GM21390 (cell line): Measurements from ENCODE around the gene DCUN1D2.
A peak's percentile ranks its signal among the peaks of the same experiment; 100 is the strongest.

ENCODE experiments used
- ATAC-seq: cut with Tn5 transposase; IDR thresholded peaks from one replicate; pipeline ENCODE4 v1.9.1; 2021; ENCODE audit not compliant: unreplicated experiment

The DCUN1D2 gene

GRCh38 chr13:113520571-113520970, 30.1 kb upstream of the DCUN1D2 start:
- no peak for ATAC-seq

DNA sequence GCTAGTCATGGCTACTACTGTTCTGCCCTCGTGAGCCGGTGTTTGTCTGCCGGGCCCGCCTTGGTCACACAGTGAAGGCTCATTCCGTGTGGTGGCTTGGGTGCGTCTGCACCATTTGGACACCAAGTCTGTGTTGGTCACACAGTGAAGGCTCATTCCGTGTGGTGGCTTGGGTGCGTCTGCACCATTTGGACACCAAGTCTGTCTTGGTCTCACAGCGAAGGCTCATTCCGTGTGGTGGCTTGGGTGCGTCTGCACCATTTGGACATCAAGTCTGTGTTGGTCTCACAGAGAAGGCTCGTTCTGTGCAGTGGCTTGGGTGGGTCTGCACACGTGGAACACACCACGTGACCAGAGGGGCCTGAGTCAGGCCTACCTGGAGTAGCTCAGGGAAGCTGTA, 29.0 kb upstream of the DCUN1D2 start:
- no peak for ATAC-seq

GRCh38 chr13:113518076-113518803, 27.7 kb upstream of the DCUN1D2 start:
- ATAC-seq: no peak

DNA sequence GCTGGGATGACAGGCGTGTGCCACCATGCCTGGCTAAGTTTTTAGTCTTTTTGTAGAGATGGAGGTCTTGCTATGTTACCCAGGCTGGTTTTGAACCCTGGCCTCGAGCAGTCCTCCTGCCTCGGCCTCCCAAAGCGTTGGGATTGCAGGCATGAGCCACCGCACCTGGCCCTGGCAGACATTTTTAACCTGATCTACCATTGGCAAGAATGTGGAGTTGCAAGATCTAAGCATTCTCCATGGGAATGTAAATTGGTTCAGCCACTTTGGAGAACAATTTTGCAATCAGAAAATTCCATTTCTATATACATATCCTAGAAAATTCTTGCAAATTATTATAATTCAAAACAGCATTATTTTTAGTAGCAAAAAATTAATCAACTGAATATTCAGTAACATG, 24.3 kb upstream of the DCUN1D2 start:
- ATAC-seq: no peak

DNA sequence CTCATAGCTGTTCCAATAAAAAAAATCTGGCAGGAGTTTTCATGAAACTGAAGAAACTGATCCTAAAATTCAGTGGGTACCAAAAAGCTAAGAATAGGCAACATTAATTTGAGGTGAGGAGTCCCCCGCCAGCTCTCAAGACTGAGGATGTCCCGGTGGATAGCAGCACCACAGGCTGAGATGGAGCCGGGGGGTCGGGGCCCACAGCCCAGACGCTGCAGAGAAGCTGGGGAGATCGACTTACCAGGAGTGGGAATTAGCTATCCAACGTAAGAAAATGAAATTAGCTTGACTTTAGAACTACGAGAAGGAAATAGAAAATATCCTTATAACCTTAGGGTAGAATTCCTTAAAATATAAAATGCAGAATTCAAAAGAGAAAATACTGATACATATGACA, 23.2 kb upstream of the DCUN1D2 start:
- ATAC-seq: no peak

DNA sequence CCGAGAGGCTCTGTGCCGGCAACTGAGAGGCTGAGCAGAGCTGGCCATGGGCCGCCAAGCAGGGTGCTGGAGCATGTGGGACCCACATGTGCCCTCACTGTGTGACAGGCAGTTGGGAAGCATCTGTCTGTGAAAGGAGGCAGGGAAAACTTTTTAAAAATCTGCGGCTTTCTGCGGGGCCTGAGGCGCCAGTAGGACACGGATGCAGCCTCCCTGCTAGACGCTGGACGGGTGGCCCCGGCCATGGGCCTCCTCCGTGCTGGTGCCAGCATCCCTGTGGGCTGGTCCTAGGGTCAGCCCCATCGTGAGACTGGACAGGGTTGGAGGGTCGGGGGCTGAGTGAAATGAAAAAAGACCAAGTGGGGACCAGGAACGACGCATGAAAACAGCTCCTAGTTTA, 20.9 kb upstream of the DCUN1D2 start:
- ATAC-seq: no peak

- no peak for ATAC-seq
Measured at GRCh38 chr13:113510871-113511270, 20.4 kb upstream of the DCUN1D2 start.

GRCh38 chr13:113509989-113510388, 19.5 kb upstream of the DCUN1D2 start:
- no peak for ATAC-seq

DNA sequence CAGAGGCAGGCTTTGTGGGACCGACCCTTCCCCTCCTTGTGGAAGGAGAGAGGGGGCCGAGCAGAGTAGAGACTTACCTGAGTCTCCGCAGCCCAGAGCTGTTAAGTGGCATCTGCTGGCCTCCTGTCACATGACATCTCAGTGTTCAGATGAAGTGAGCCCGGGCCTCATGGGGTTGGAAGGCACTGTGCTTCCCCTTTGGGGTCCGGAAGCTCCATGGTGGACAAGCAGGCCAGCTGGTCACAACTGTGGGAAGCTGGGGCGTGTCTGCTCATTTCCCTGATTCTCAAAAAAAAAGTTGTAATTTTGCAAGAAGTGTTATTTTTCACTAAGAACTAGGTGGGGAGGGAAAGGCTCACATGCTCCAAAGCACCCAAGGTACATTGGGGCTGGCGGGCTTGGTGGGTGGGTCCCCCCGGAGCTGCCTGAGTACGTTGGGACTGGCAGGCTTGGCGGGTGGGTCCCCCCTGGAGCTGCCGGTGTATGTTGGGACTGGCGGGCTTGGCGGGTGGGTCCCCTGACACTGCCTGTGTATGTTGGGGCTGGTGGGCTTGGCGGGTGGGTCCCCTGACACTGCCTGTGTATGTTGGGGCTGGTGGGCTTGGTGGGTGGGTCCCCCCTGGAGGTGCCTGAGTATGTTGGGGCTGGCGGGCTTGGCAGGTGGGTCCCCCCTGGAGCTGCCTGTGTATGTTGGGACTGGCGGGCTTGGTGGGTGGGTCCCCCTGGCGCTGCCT, 18.2 kb upstream of the DCUN1D2 start:
- ATAC-seq: no peak

- ATAC-seq: no peak
Measured at GRCh38 chr13:113507505-113508345, 17.2 kb upstream of the DCUN1D2 start.

DNA sequence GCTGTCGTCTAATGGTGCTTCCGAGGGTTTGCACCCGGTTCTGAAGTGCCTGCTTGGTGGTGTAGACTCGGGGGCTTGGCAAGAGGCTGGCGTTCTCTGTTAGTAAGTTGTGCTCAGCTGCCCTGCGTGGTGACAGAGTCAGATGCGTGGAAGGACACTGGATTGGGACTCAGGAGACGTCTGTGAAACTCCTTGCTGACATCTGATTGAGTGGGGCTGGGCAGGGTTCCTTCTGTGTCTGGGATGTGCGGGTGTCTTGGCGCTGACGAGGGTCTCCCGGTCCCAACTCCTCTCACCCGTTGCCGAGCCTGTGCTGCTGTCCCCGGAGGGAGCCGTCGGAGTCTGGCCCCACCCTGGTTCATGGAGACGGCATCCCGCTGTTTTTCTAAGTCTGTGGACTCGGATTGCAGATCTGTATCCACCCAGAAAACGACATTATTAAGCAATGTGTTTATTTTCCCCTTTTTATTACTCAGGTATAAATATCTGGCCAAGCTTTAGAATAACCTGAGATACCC, 16.4 kb upstream of the DCUN1D2 start:
- no peak for ATAC-seq

GRCh38 chr13:113506025-113506685, 15.6 kb upstream of the DCUN1D2 start:
- no peak for ATAC-seq

- ATAC-seq: no peak
Measured at GRCh38 chr13:113502686-113503085, 12.2 kb upstream of the DCUN1D2 start.

DNA sequence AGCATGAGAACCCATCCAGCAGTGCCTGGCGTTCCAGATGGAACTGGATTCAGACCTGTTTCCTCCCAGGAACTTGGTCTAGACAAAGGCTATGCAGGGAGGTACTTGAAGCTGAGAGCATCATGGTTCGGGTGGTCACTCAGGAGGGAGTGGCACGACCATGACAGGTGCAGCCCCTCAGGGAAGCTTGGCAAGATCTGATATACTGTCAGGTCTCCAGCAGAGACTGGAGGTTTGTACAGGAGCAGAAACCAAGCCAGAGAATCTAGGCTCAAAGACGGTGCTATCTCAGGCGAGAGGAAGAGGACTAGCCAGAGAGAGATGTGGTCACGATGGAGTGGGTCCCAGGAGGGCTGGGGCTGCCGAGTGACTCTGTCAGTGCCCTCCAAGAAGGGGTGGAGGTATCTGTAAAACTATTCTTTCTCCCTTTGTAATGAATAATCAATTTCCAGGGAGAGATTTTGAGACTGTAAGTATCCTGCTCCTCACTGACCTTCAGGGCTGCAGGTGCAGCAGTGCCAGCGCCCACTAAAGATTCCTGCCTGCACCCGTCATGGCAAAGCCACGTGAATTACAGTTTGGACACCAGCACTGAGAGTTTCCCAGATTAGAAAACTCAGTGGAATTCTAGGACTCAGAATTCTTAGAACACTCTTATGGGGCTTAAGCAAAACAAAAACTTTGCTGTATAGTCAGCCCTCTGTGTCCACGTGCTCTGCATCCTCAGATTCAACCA, 10.2 kb upstream of the DCUN1D2 start:
- no peak for ATAC-seq

- ATAC-seq: no peak
Measured at GRCh38 chr13:113499936-113500335, 9.4 kb upstream of the DCUN1D2 start.

DNA sequence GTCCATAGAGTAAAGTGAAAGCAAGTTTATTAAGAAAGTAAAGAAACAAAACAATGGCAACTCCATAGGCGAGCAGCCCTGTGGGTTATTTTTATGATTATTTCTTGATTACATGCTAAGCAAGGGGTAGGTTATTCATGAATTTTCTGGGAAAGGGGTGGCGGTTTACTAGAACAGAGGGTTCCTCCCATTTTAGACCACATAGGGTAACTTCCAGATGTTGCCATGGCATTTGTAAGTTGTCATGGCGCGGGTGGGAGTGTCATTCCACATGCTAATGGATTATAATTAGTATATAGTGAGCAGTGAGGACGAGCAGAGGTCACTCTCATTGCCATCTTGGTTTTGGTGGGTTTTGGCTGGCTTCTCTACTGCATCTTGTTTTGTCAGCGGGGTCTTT, 8.4 kb upstream of the DCUN1D2 start:
- no peak for ATAC-seq

GRCh38 chr13:113497217-113497616, 6.7 kb upstream of the DCUN1D2 start:
- no peak for ATAC-seq

DNA sequence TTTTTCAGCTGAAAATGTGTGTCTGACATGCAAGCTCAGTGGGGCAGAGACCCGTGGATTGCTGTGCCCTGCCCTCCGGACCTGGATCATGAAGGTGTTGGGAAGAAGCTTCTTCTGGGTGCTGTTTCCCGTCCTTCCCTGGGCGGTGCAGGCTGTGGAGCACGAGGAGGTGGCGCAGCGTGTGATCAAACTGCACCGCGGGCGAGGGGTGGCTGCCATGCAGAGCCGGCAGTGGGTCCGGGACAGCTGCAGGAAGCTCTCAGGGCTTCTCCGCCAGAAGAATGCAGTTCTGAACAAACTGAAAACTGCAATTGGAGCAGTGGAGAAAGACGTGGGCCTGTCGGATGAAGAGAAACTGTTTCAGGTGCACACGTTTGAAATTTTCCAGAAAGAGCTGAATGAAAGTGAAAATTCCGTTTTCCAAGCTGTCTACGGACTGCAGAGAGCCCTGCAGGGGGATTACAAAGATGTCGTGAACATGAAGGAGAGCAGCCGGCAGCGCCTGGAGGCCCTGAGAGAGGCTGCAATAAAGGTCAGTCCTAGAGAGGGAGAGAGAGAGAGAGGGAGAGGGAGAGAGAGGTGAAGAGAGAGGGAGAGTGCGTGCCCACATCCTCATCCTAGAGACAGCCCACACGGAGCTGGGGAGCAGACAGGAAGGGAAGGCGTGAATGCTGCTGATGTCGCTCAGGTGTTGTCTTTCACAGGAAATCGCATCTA, 5.1 kb upstream of the DCUN1D2 start:
- ATAC-seq: no peak

GRCh38 chr13:113493315-113493951, 2.9 kb upstream of the DCUN1D2 start:
- peak; percentile 24 for ATAC-seq
